ENCODE data around the gene WDR45B. TPM values are rescaled to one million over a fixed set of nuclear protein-coding genes. Genes with fewer than 3 reads are reported as not detected.

The WDR45B gene
- total RNA-seq, 1 experiment from 2014 or later, result 102 TPM

- no peak for DNase-seq (ENCODE audit: low read depth)
These were observed 30.1 kb upstream of the WDR45B start for GRCh38 chr17:82678265-82678891.

- no peak for DNase-seq (ENCODE audit: low read depth)
These were observed 29.2 kb upstream of the WDR45B start for GRCh38 chr17:82677353-82677925.

GRCh38 chr17:82675476-82676245 is 27.4 kb upstream of the WDR45B start:
- no peak for DNase-seq (ENCODE audit: low read depth)

GRCh38 chr17:82674656-82675475 is 26.6 kb upstream of the WDR45B start:
- DNase-seq (ENCODE audit: low read depth), result no peak

- no peak for DNase-seq (ENCODE audit: low read depth)
These were observed 22.6 kb upstream of the WDR45B start for GRCh38 chr17:82670661-82671450.

GRCh38 chr17:82668631-82669099 is 20.4 kb upstream of the WDR45B start:
- DNase-seq (ENCODE audit: low read depth), result peak; percentile 63

GRCh38 chr17:82668024-82668630 is 19.9 kb upstream of the WDR45B start:
- DNase-seq (ENCODE audit: low read depth), result no peak

- DNase-seq (ENCODE audit: low read depth), result no peak
These were observed 19.4 kb upstream of the WDR45B start for GRCh38 chr17:82667668-82668000.

- no peak for DNase-seq (ENCODE audit: low read depth)
These were observed 18.9 kb upstream of the WDR45B start for GRCh38 chr17:82666931-82667667.

GRCh38 chr17:82665891-82666290 is 17.6 kb upstream of the WDR45B start:
- DNase-seq (ENCODE audit: low read depth), result no peak

- no peak for DNase-seq (ENCODE audit: low read depth)
These were observed 17.0 kb upstream of the WDR45B start for GRCh38 chr17:82665217-82665616.

- DNase-seq (ENCODE audit: low read depth), result no peak
These were observed 16.5 kb upstream of the WDR45B start for GRCh38 chr17:82664701-82665182.

GRCh38 chr17:82664276-82664575 is 16.0 kb upstream of the WDR45B start:
- no peak for DNase-seq (ENCODE audit: low read depth)

- DNase-seq (ENCODE audit: low read depth), result no peak
These were observed 15.4 kb upstream of the WDR45B start for GRCh38 chr17:82663381-82664275.

GRCh38 chr17:82662711-82663261 is 14.5 kb upstream of the WDR45B start:
- no peak for DNase-seq (ENCODE audit: low read depth)

- DNase-seq (ENCODE audit: low read depth), result no peak
These were observed 13.8 kb upstream of the WDR45B start for GRCh38 chr17:82661717-82662683.

- DNase-seq (ENCODE audit: low read depth), result no peak
These were observed 11.6 kb upstream of the WDR45B start for GRCh38 chr17:82659886-82660285.

All from HT1080 (cell line).